Measurements from ENCODE around the gene ITGAD. TPM values are rescaled to one million over a fixed set of nuclear protein-coding genes. Genes with fewer than 3 reads are reported as not detected.

The ITGAD gene
- total RNA-seq, 1 experiment from 2014 or later = not detected

GRCh38 chr16:31428279-31428597 lies 35.1 kb downstream of the ITGAD start, which contains the start of gene COX6A2:
Gene COX6A2, minus strand, starts transcription at chr16:31428360. Its CDS starts 35 bp downstream, at chr16:31428325.
- BruUV-seq (replicated peaks) = no TSS peak
- no peaks in the 10 kb centered on the region for H3K36me3 ChIP-seq (ENCODE audit: insufficient read depth, low read length, poor library complexity, severe bottlenecking)
- ChIA-PET POLR2A (ENCODE audit: low non-redundant PET) (no interaction called here), CTCF (no interaction called here)
- no peaks in the 10 kb centered on the region for H3K9me3 ChIP-seq (ENCODE audit: low read depth, low read length, poor library complexity, severe bottlenecking)
- intact Hi-C loops (cut with micrococcal nuclease; ENCODE audit: unreplicated experiment) = no loop called here
- no peak within 1 kb of the TSS for H3K4me3 ChIP-seq (ENCODE audit: low read depth, low read length, poor library complexity, severe bottlenecking)
- DNase-seq (ENCODE audit: low spot score) = no peak
- no peak within 1 kb of the TSS for H3K27ac ChIP-seq (ENCODE audit: low read depth, low read length, poor library complexity, severe bottlenecking)
- TF ChIP-seq EZH2 (IDR thresholded peaks at IDR 0.05; ENCODE audit: borderline replicate concordance, low read depth, low read length, poor library complexity, severe bottlenecking) (no peak), CTCF (conservative IDR thresholded peaks at IDR 0.05; ENCODE audit: low read depth, low read length) (no peak)
- H3K4me1 ChIP-seq (ENCODE audit: insufficient read depth, low read length, poor library complexity, severe bottlenecking) = no peaks in the 10 kb centered on the region
- H3K27me3 ChIP-seq (replicated peaks; ENCODE audit: insufficient read depth, low read depth, low read length, poor library complexity) = peaks cover 13% of the 10 kb centered on the region

GRCh38 chr16:31428638-31429247 lies 35.6 kb downstream of the ITGAD start:
- Histone ChIP-seq H3K4me3 (ENCODE audit: low read depth, low read length, poor library complexity, severe bottlenecking) (no peak overlapping the region), H3K27ac (ENCODE audit: low read depth, low read length, poor library complexity, severe bottlenecking) (no peak overlapping the region), H3K9me3 (ENCODE audit: low read depth, low read length, poor library complexity, severe bottlenecking) (no peaks in the 10 kb centered on the region), H3K27me3 (replicated peaks; ENCODE audit: insufficient read depth, low read depth, low read length, poor library complexity) (peaks cover 13% of the 10 kb centered on the region), H3K4me1 (ENCODE audit: insufficient read depth, low read length, poor library complexity, severe bottlenecking) (no peaks in the 10 kb centered on the region), H3K36me3 (ENCODE audit: insufficient read depth, low read length, poor library complexity, severe bottlenecking) (no peaks in the 10 kb centered on the region)
- no TSS peak for BruUV-seq (replicated peaks)
- TF ChIP-seq CTCF (conservative IDR thresholded peaks at IDR 0.05; ENCODE audit: low read depth, low read length) = no peak
- TF ChIP-seq EZH2 (IDR thresholded peaks at IDR 0.05; ENCODE audit: borderline replicate concordance, low read depth, low read length, poor library complexity, severe bottlenecking) = no peak
- CTCF ChIA-PET = no interaction called here
- no peak for DNase-seq (ENCODE audit: low spot score)
- POLR2A ChIA-PET (ENCODE audit: low non-redundant PET) = no interaction called here
- intact Hi-C loops (cut with micrococcal nuclease; ENCODE audit: unreplicated experiment) = no loop called here

GRCh38 chr16:31429314-31429713 lies 36.2 kb downstream of the ITGAD start:
- Histone ChIP-seq H3K27me3 (replicated peaks; ENCODE audit: insufficient read depth, low read depth, low read length, poor library complexity) (peaks cover 13% of the 10 kb centered on the region), H3K27ac (ENCODE audit: low read depth, low read length, poor library complexity, severe bottlenecking) (no peak overlapping the region), H3K9me3 (ENCODE audit: low read depth, low read length, poor library complexity, severe bottlenecking) (no peaks in the 10 kb centered on the region), H3K36me3 (ENCODE audit: insufficient read depth, low read length, poor library complexity, severe bottlenecking) (no peaks in the 10 kb centered on the region), H3K4me1 (ENCODE audit: insufficient read depth, low read length, poor library complexity, severe bottlenecking) (no peaks in the 10 kb centered on the region), H3K4me3 (ENCODE audit: low read depth, low read length, poor library complexity, severe bottlenecking) (no peak overlapping the region)
- intact Hi-C loops (cut with micrococcal nuclease; ENCODE audit: unreplicated experiment) = no loop called here
- no peak for TF ChIP-seq EZH2 (IDR thresholded peaks at IDR 0.05; ENCODE audit: borderline replicate concordance, low read depth, low read length, poor library complexity, severe bottlenecking)
- TF ChIP-seq CTCF (conservative IDR thresholded peaks at IDR 0.05; ENCODE audit: low read depth, low read length) = no peak
- BruUV-seq (replicated peaks) = no TSS peak
- DNase-seq (ENCODE audit: low spot score) = no peak
- CTCF ChIA-PET = no interaction called here
- POLR2A ChIA-PET (ENCODE audit: low non-redundant PET) = no interaction called here

Measured in A673 (cell line).